Skin of body (tissue), 2 donors: ENCODE results near the gene FBXW8. TPM values are rescaled to one million over a fixed set of nuclear protein-coding genes. Genes with fewer than 3 reads are reported as not detected.

Source experiments
- DNase-seq: peaks from one replicate; lab custom pipeline; 2025; lab: John Stamatoyannopoulos, UW
- total RNA-seq: library from RNA; depleted of rRNA; stranded (reverse); fragments of >200 nt; gene quantifications from one replicate; pipeline ENCODE4 v1.2.3, GENCODE V29; 2014

Gene FBXW8
- total RNA-seq, 1 donor from 2014 or later = 11.1 TPM

GRCh38 chr12:116955382-116956021 lies 44.8 kb downstream of the FBXW8 start:
- DNase-seq = no peak

GRCh38 chr12:116958402-116959197 lies 47.9 kb downstream of the FBXW8 start:
- DNase-seq = no peak

GRCh38 chr12:116959198-116959460 lies 48.4 kb downstream of the FBXW8 start:
- DNase-seq = no peak

- DNase-seq = no peak
These were observed 49.2 kb downstream of the FBXW8 start for GRCh38 chr12:116959845-116960514.

- no peak for DNase-seq
These were observed 51.4 kb downstream of the FBXW8 start for GRCh38 chr12:116962197-116962596.

GRCh38 chr12:116962783-116963356 lies 52.1 kb downstream of the FBXW8 start:
- DNase-seq = no peak

- DNase-seq = no peak
These were observed 53.6 kb downstream of the FBXW8 start for GRCh38 chr12:116964054-116965050.

- no peak for DNase-seq
These were observed 58.2 kb downstream of the FBXW8 start for GRCh38 chr12:116968986-116969385.

- no peak for DNase-seq
These were observed 59.1 kb downstream of the FBXW8 start for GRCh38 chr12:116969615-116970585.

- no peak for DNase-seq
These were observed 60.5 kb downstream of the FBXW8 start for GRCh38 chr12:116971222-116971621.

GRCh38 chr12:116975779-116976393 lies 65.1 kb downstream of the FBXW8 start:
- DNase-seq = no peak

GRCh38 chr12:116977465-116978380 lies 67.0 kb downstream of the FBXW8 start:
- no peak for DNase-seq

GRCh38 chr12:116978791-116979508 lies 68.2 kb downstream of the FBXW8 start:
- no peak for DNase-seq

- DNase-seq = no peak
These were observed 69.3 kb downstream of the FBXW8 start for GRCh38 chr12:116980083-116980482.

- DNase-seq = peak; percentile 63
These were observed 72.2 kb downstream of the FBXW8 start for GRCh38 chr12:116982791-116983411.

- DNase-seq = no peak
These were observed 73.3 kb downstream of the FBXW8 start for GRCh38 chr12:116984098-116984497.

GRCh38 chr12:116990329-116990728 lies 79.6 kb downstream of the FBXW8 start:
- DNase-seq = no peak
